A549 (cell line): ENCODE data around the gene PPCDC. TPM values are rescaled to one million over a fixed set of nuclear protein-coding genes. Genes with fewer than 3 reads are reported as not detected.

Experiments used
- ATAC-seq, 2 experiments: fragments of 200-7000 bp in 1 of 2; fragments of >200 bp in 1 of 2; cut with Nextera tagmentation in 1 of 2; cut with Tn5 transposase in 1 of 2; 3 replicates each; pipeline versions ENCODE4 v1.8.0 to v1.9.1; 2018 to 2020; ENCODE audit warnings: mild to moderate bottlenecking in 1 of 2, moderate library complexity in 1 of 2
- CTCF ChIA-PET: fragments of 300-600 bp; sonication (Branson Sonifier 250); formaldehyde crosslinking; extraction: SDS; loops from one replicate; lab custom pipeline; 2021; ENCODE audit warnings: antibody characterized with exemption, inconsistent platforms; lab: Yijun Ruan, JAX
- POLR2A ChIA-PET: fragments of 350-600 bp; formaldehyde crosslinking; extraction: SDS; loops from one replicate; lab custom pipeline; 2021; ENCODE audit warnings: antibody characterized with exemption, inconsistent platforms; lab: Yijun Ruan, JAX
- DNase-seq, 2 experiments: peaks; one replicate each; pipeline versions ENCODE4 v3.0.0 to v3.0.0-alpha.2; 2011 to 2016; ENCODE audit warnings: low read depth in 1 of 2, low spot score in 1 of 2
- FAIRE-seq: peaks from 2 replicates; lab custom pipeline; 2011; peaks lifted over from hg19 to GRCh38; lab: Jason Lieb, UNC
- H3K27ac ChIP-seq, 2 experiments: fragments of >200 bp; sonication (Bioruptor Twin); formaldehyde crosslinking; 3 replicates each; pipeline ENCODE4 v1.5.1; 2016 to 2017
- H3K4me1 ChIP-seq: fragments of >200 bp; sonication (Bioruptor Twin); formaldehyde crosslinking; 3 replicates; pipeline ENCODE4 v1.6.1; 2016
- H3K4me2 ChIP-seq: fragments of >200 bp; sonication (Bioruptor Twin); formaldehyde crosslinking; 3 replicates; pipeline ENCODE4 v1.6.1; 2016
- H3K4me3 ChIP-seq: fragments of >200 bp; sonication (Bioruptor Twin); formaldehyde crosslinking; 3 replicates; pipeline ENCODE4 v1.5.1; 2016
- H3K9me3 ChIP-seq: fragments of >200 bp; sonication (Bioruptor Twin); formaldehyde crosslinking; 3 replicates; pipeline ENCODE4 v1.6.1; 2016
- BHLHE40 ChIP-seq: IDR thresholded peaks from 2 replicates; pipeline ENCODE4 v1.6.1; 2012; ENCODE audit warnings: low read depth, low read length, inconsistent platforms
- CBX2 ChIP-seq: fragments of 200-600 bp; sonication (generic); IDR thresholded peaks from 2 replicates; pipeline ENCODE4 v1.6.1; 2016; ENCODE audit warnings: low read depth, mild to moderate bottlenecking, borderline replicate concordance
- CBX8 ChIP-seq: fragments of 200-600 bp; sonication (generic); IDR thresholded peaks from 2 replicates; pipeline ENCODE4 v1.6.1; 2016
- CHD2 ChIP-seq: fragments of 150-350 bp; IDR thresholded peaks from 2 replicates; pipeline ENCODE4 v1.6.1; 2014; ENCODE audit warnings: low read length; ENCODE audit not compliant: partially characterized antibody
- EHF ChIP-seq: fragments of 250-450 bp; sonication (Bioruptor Pico); IDR thresholded peaks from 2 replicates; pipeline ENCODE4 v1.5.0; 2020; ENCODE audit warnings: mild to moderate bottlenecking
- EHMT2 ChIP-seq: fragments of 200-600 bp; sonication (generic); IDR thresholded peaks from 2 replicates; pipeline ENCODE4 v1.6.1; 2016; ENCODE audit warnings: antibody characterized with exemption, low read depth, mild to moderate bottlenecking, moderate library complexity
- FOSB ChIP-seq: fragments of 250-450 bp; sonication (Bioruptor Pico); IDR thresholded peaks from 2 replicates; pipeline ENCODE4 v1.5.0; 2020; ENCODE audit warnings: mild to moderate bottlenecking, moderate library complexity
- HOXA7 ChIP-seq: fragments of 250-450 bp; sonication (Bioruptor Pico); IDR thresholded peaks from 2 replicates; pipeline ENCODE4 v1.5.0; 2020; ENCODE audit warnings: mild to moderate bottlenecking, moderate library complexity
- JUN ChIP-seq, 2 experiments: fragments of >200 bp; sonication (Bioruptor Twin); formaldehyde crosslinking; IDR thresholded peaks; 2 replicates in 1 of 2; 3 replicates in 1 of 2; pipeline ENCODE4 v1.6.1; 2016 to 2017
- JUNB ChIP-seq: fragments of >200 bp; sonication (Bioruptor Twin); formaldehyde crosslinking; IDR thresholded peaks from 2 replicates; pipeline ENCODE4 v1.6.1; 2016
- KDM1A ChIP-seq: fragments of 200-600 bp; sonication (generic); IDR thresholded peaks from 2 replicates; pipeline ENCODE4 v1.6.1; 2016; ENCODE audit warnings: low read depth, mild to moderate bottlenecking
- KDM5A ChIP-seq: fragments of 200-600 bp; sonication (generic); IDR thresholded peaks from 2 replicates; pipeline ENCODE4 v1.6.1; 2016; ENCODE audit warnings: antibody characterized with exemption, mild to moderate bottlenecking
- MAFK ChIP-seq: fragments of 450-650 bp; IDR thresholded peaks from 2 replicates; pipeline ENCODE4 v1.6.1; 2014; ENCODE audit not compliant: partially characterized antibody
- MAX ChIP-seq: IDR thresholded peaks from 2 replicates; pipeline ENCODE4 v1.6.1; 2012
- NFE2L2 ChIP-seq: fragments of 150-350 bp; conservative IDR thresholded peaks from 2 replicates; pipeline ENCODE4 v1.6.1; 2014; ENCODE audit warnings: low read length
- NPAS2 ChIP-seq: fragments of 250-450 bp; sonication (Bioruptor Pico); IDR thresholded peaks from 2 replicates; pipeline ENCODE4 v1.8.0; 2022; ENCODE audit warnings: mild to moderate bottlenecking, moderate library complexity, borderline replicate concordance
- NR3C1 ChIP-seq: fragments of >200 bp; sonication (Bioruptor Twin); formaldehyde crosslinking; IDR thresholded peaks from 3 replicates; pipeline ENCODE4 v1.6.1; 2017
- PBX3 ChIP-seq: IDR thresholded peaks from 2 replicates; pipeline ENCODE4 v1.6.1; 2012
- PHF8 ChIP-seq: fragments of 200-600 bp; sonication (generic); IDR thresholded peaks from 2 replicates; pipeline ENCODE4 v1.6.1; 2016; ENCODE audit warnings: low read depth, mild to moderate bottlenecking, antibody characterized with exemption, moderate library complexity, borderline replicate concordance
- POLR2AphosphoS2 ChIP-seq: conservative IDR thresholded peaks from 2 replicates; pipeline ENCODE4 v1.6.1; 2012; ENCODE audit warnings: low read length, improper control_type of control experiment, inconsistent platforms
- RAD21 ChIP-seq, 2 experiments: fragments of >200 bp in 1 of 2; sonication (Bioruptor Twin) in 1 of 2; formaldehyde crosslinking in 1 of 2; IDR thresholded peaks in 1 of 2; conservative IDR thresholded peaks in 1 of 2; 2 replicates in 1 of 2; 3 replicates in 1 of 2; pipeline ENCODE4 v1.6.1; 2012 to 2018; ENCODE audit warnings: inconsistent platforms in 1 of 2
- RARB ChIP-seq: fragments of 250-450 bp; sonication (Bioruptor Pico); IDR thresholded peaks from 2 replicates; pipeline ENCODE4 v1.8.0; 2021; ENCODE audit warnings: mild to moderate bottlenecking, moderate library complexity
- RFX5 ChIP-seq: fragments of 450-650 bp; IDR thresholded peaks from 2 replicates; pipeline ENCODE4 v1.7.1; 2014; ENCODE audit warnings: antibody characterized with exemption, mild to moderate bottlenecking, moderate library complexity
- TP53 ChIP-seq: fragments of 250-450 bp; sonication (Bioruptor Pico); IDR thresholded peaks from 2 replicates; pipeline ENCODE4 v1.5.0; 2021; ENCODE audit warnings: mild to moderate bottlenecking, moderate library complexity
- ZC3H11A ChIP-seq: fragments of 450-650 bp; IDR thresholded peaks from 2 replicates; pipeline ENCODE4 v1.6.1; 2014; ENCODE audit warnings: antibody characterized with exemption, mild to moderate bottlenecking
- ZNF302 ChIP-seq: fragments of 250-450 bp; sonication (Bioruptor Pico); IDR thresholded peaks from 2 replicates; pipeline ENCODE4 v1.9.0; 2021; ENCODE audit warnings: inconsistent platforms, mild to moderate bottlenecking, moderate library complexity
- WGBS: methylation state at CpG from one replicate; pipeline ENCODE4 v1.1.6; 2017; ENCODE audit errors: missing lambda C conversion rate; 5-methylcytosine and 5-hydroxymethylcytosine counted together
- polyA plus RNA-seq, 4 experiments: library from polyadenylated mRNA; depleted of rRNA in 3 of 4; stranded (reverse); fragments of >200 nt; fragmentation: RNase III in 1 of 4; extraction: RNeasy Plus Mini Kit Qiagen cat#74134 plus additional on column Dnase treatment in 1 of 4; gene quantifications; 2 replicates in 3 of 4; 3 replicates in 1 of 4; pipeline ENCODE4 v1.2.3, GENCODE V29; 2011 to 2017

Gene PPCDC
- polyA plus RNA-seq, 2 of the 4 experiments (the other 2 are of a cell fraction), result 18.2 to 18.5 TPM

GRCh38 chr15:75050283-75050682 lies 26.9 kb downstream of the PPCDC start (continued):
- TF ChIP-seq CHD2, result no peak

GRCh38 chr15:75051191-75051608 lies 27.8 kb downstream of the PPCDC start:
- CTCF ChIA-PET, result interaction anchor here (1.2 to 4.0 kb wide), 3 partner anchors 8 to 150 kb away, joined by 4 to 13 read pairs (median 10); partner anchors contain the start of gene C15orf39
- Histone ChIP-seq H3K4me2 (no peak overlapping the region), H3K4me3 (no peak overlapping the region), H3K9me3 (no peaks in the 10 kb centered on the region), H3K27ac (no peak overlapping the region), H3K4me1 (peaks cover 16% of the 10 kb centered on the region)
- 89% methylated on average over 6 of the region's 6 CpGs for WGBS
- no peak for DNase-seq
- TF ChIP-seq FOSB (CRISPR knock-in tag), result no peak
- TF ChIP-seq NR3C1, result no peak
- no peak for TF ChIP-seq CBX2
- no peak for TF ChIP-seq BHLHE40
- no peak for TF ChIP-seq RFX5
- no peak for FAIRE-seq
- POLR2A ChIA-PET, result no interaction called here
- ATAC-seq, result no peak

- ATAC-seq (no peak), FAIRE-seq (no peak)
Measured at GRCh38 chr15:75051711-75052110, 28.3 kb downstream of the PPCDC start.

GRCh38 chr15:75052972-75053747 lies 29.8 kb downstream of the PPCDC start:
- no peak for ATAC-seq
- DNase-seq, result no peak
- Histone ChIP-seq H3K4me2 (no peak overlapping the region), H3K4me1 (no peaks in the 10 kb centered on the region), H3K27ac (no peak overlapping the region), H3K9me3 (no peaks in the 10 kb centered on the region), H3K4me3 (no peak overlapping the region)
- CTCF ChIA-PET, result interaction anchor here (0.8 to 4.0 kb wide), 4 partner anchors 9 to 255 kb away, joined by 3 to 13 read pairs (median 4); no protein-coding TSS in a partner anchor
- 92% methylated on average over 5 of the region's 5 CpGs for WGBS
- no peak for FAIRE-seq
- POLR2A ChIA-PET, result no interaction called here
- TF ChIP-seq TP53 (CRISPR knock-in tag), result no peak
- no peak for TF ChIP-seq ZNF302 (CRISPR knock-in tag)
- no peak for TF ChIP-seq HOXA7 (CRISPR knock-in tag)
- no peak for TF ChIP-seq ZC3H11A
- no peak for TF ChIP-seq PBX3
- TF ChIP-seq MAFK, result no peak
- no peak for TF ChIP-seq JUNB
- TF ChIP-seq PHF8, result no peak
- TF ChIP-seq NR3C1, result no peak
- no peak for TF ChIP-seq RAD21 (conservative IDR thresholded peaks at IDR 0.05 in 1 of 2, IDR thresholded peaks at IDR 0.05 in 1 of 2)
- no peak for TF ChIP-seq NPAS2 (CRISPR knock-in tag)
- no peak for TF ChIP-seq EHF (CRISPR knock-in tag)
- no peak for TF ChIP-seq CBX8
- no peak for TF ChIP-seq MAX
- no peak for TF ChIP-seq POLR2AphosphoS2
- TF ChIP-seq BHLHE40, result no peak
- TF ChIP-seq KDM5A, result no peak
- TF ChIP-seq JUN (IDR thresholded peaks at IDR 0.05), result no peak
- TF ChIP-seq CHD2, result no peak
- TF ChIP-seq NFE2L2, result no peak

More at GRCh38 chr15:75051711-75052110, 28.3 kb downstream of the PPCDC start:
- Histone ChIP-seq H3K27ac (no peak overlapping the region), H3K4me1 (peaks cover 11% of the 10 kb centered on the region), H3K4me3 (no peak overlapping the region)
- CTCF ChIA-PET, result interaction anchor here (0.7 to 4.0 kb wide), 4 partner anchors 9 to 150 kb away, joined by 4 to 13 read pairs (median 7); partner anchors contain the start of gene C15orf39
- POLR2A ChIA-PET, result no interaction called here
- 98% methylated on average over 4 of the region's 4 CpGs for WGBS
- TF ChIP-seq CHD2, result no peak
- TF ChIP-seq KDM1A, result no peak
- no peak for TF ChIP-seq EHMT2
- no peak for TF ChIP-seq RARB
- TF ChIP-seq CBX8, result no peak
- no peak for TF ChIP-seq ZC3H11A
- TF ChIP-seq, all 56 proteins: peak for 0
- DNase-seq, result no peak
- H3K4me2 ChIP-seq, result no peak overlapping the region
- H3K9me3 ChIP-seq, result no peaks in the 10 kb centered on the region
